LHCN-M2 (cell line): ENCODE measurements around the gene KCTD10. TPM values are rescaled to one million over a fixed set of nuclear protein-coding genes. Genes with fewer than 3 reads are reported as not detected.
"Not testable (repeated sequence)": the region's sequence is repeated elsewhere in the genome, so short reads cannot be mapped to it uniquely, and the experiment has no call there.

Experiments
- DNase-seq: peaks from one replicate; pipeline ENCODE4 v3.0.0-alpha.2; 2012; ENCODE audit warnings: low read depth
- total RNA-seq: library from RNA; depleted of rRNA; stranded (reverse); fragments of >200 nt; gene quantifications from 2 replicates; pipeline ENCODE4 v1.2.3, GENCODE V29; 2014

KCTD10 gene
- total RNA-seq, 1 experiment from 2014 or later: 40.1 TPM

GRCh38 chr12:109449845-109450532 lies 27.1 kb downstream of the KCTD10 start:
- no peak for DNase-seq

GRCh38 chr12:109448707-109449390 lies 28.3 kb downstream of the KCTD10 start:
- DNase-seq: no peak

- DNase-seq: no peak
Observed at GRCh38 chr12:109448272-109448671, 28.8 kb downstream of the KCTD10 start.

GRCh38 chr12:109447482-109447881 lies 29.6 kb downstream of the KCTD10 start:
- no peak for DNase-seq

- DNase-seq: no peak
Observed at GRCh38 chr12:109446869-109447268, 30.2 kb downstream of the KCTD10 start.

GRCh38 chr12:109445191-109445609 lies 31.9 kb downstream of the KCTD10 start:
- peak; percentile 67 for DNase-seq

- DNase-seq: no peak
Observed at GRCh38 chr12:109444259-109444658, 32.8 kb downstream of the KCTD10 start.

GRCh38 chr12:109443794-109444193 lies 33.3 kb downstream of the KCTD10 start:
- no peak for DNase-seq

- no peak for DNase-seq
Observed at GRCh38 chr12:109440851-109441490, 36.1 kb downstream of the KCTD10 start.

GRCh38 chr12:109439951-109440350 lies 37.1 kb downstream of the KCTD10 start:
- DNase-seq: not testable (repeated sequence)

- no peak for DNase-seq
Observed at GRCh38 chr12:109439181-109439580, 37.9 kb downstream of the KCTD10 start.

- no peak for DNase-seq
Observed at GRCh38 chr12:109436188-109436560, 40.9 kb downstream of the KCTD10 start.

GRCh38 chr12:109435428-109436187 lies 41.5 kb downstream of the KCTD10 start:
- no peak for DNase-seq

GRCh38 chr12:109434582-109434981 lies 42.5 kb downstream of the KCTD10 start:
- DNase-seq: no peak

GRCh38 chr12:109433618-109434017 lies 43.5 kb downstream of the KCTD10 start:
- no peak for DNase-seq

- DNase-seq: peak; percentile 60
Observed at GRCh38 chr12:109432842-109433304, 44.2 kb downstream of the KCTD10 start.

- no peak for DNase-seq
Observed at GRCh38 chr12:109432431-109432830, 44.7 kb downstream of the KCTD10 start.

- no peak for DNase-seq
Observed at GRCh38 chr12:109430244-109430643, 46.9 kb downstream of the KCTD10 start.

GRCh38 chr12:109428804-109429203 lies 48.3 kb downstream of the KCTD10 start:
- not testable (repeated sequence) for DNase-seq

- DNase-seq: peak; percentile 65
Observed at GRCh38 chr12:109428037-109428629, 49.0 kb downstream of the KCTD10 start.

- no peak for DNase-seq
Observed at GRCh38 chr12:109423392-109423791, 53.7 kb downstream of the KCTD10 start.
